Measurements from ENCODE around the gene GOT2.
"Not testable (repeated sequence)": the region's sequence is repeated elsewhere in the genome, so short reads cannot be mapped to it uniquely, and the experiment has no call there.

The GOT2 gene

DNA sequence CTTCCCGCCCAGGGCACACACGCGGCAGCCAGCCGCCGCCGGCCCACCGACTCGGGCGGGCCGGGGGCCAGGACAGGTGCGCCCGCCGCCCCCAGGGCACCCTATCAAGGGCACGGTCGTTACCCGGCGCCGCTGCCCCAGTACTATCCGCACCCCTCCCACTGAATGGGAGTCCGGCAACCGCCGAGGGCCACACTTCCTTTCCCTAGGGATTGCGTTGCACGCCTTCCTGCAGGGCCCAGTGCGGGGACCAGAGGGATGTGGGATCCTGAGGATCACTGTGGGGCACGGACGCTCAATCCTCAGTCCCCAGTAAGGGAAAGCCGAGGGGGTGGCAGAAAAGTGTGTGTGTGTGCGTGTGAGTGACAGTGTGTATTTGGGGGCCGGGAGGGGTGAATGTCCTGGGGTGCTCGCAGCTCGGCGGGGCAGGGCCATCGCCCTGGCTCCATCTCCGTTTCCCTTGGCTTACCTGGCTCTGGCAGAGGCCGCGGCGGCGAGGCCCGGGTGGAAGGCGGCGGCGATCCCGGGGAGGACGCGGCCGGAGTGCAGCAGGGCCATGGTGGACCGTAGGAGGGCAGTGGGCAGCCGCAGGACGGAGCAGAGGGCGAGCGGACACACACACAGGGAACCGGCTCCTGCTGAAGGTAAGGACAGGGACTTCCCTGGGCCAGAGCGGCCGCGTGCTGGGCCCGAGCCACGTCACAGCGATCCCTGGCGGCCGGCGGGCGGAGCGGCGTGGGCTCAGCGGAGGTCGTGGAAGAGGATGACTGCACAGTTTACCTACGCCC lies at the start of gene GOT2:
Gene GOT2, minus strand, starts transcription at position 646 of the 788 bp plus-strand sequence. Its CDS starts 88 bp downstream, at position 558.
- DNase-seq: peak; percentile 87
- peak; percentile 94 for ATAC-seq

DNA sequence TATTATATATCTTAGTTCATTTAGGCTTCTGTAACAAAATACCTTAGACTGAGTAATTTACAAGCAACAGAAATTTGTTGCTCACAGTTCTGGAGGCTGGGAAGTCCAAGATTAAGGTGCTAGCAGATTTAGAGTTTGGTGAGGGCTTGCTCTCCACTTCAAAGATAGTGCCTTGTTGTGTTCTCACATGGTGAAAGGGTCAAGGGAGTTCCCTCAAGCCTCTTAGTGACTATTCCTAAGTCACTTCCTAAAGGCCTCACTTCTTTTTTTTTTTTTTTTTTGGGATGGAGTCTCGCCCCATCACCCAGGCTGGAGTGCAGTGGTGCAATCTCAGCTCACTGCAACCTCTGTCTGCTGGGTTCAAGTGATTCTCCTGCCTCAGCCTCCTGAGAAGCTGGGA lies 45.2 kb upstream of the GOT2 start:
- ATAC-seq, DNase-seq: not testable (repeated sequence)

DNA sequence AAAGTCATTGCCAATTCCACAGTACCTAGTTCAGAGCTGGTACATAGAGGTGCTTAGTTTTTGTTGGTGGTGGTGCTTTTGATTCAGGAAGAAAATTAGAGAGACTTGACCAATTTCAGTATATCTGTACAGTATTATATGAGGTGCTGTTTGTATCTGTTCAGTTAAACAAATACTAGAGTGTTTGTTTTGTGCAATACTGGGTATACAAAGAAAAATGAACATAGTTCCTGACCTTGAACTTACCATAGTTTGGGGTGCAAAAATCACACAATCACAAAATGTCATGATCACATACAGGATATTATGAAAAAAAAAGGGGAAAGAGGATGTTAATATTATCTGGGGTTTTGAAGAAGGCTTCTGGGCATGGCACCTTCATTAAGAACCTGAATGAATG lies 39.8 kb upstream of the GOT2 start:
- ATAC-seq: no peak
- DNase-seq: no peak

DNA sequence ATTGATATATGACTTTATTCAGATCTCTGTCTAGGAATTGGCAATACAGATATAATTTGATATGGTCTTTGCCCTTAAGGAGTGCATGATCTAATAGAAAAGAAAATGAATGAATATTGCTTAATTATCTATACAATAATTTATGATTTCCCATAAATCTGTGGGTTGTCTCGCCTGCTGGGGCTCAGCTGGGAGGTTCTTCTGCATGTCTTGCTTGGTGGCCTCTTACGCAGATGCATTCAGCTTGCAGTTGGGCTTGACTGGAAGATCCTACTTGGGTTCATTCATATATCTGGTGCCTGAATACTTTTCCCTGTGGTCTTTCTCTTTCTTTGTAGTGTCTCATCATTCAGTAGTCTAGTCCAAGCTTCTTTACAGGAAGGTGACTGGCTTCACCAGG lies 34.0 kb upstream of the GOT2 start:
- DNase-seq (no peak), ATAC-seq (no peak)

DNA sequence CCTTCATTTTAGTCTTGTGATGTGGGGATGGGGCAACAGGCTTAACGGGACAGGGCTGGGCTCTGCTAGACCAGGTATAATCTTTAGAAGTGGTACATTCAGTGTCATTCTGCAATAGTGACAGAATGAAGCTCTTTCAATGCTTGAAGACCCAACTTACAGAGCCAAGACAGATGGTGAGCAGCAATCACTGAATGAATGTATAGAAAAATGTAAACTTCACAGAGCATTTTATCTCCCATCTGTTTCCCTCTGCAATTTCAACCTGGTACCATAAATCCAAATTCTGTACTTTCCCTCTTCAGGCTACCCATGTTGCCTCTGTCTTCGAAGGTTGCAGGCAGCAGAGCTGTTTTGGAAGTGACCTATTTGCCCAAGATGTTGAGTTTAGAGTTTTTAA lies 33.5 kb upstream of the GOT2 start:
- DNase-seq: no peak
- ATAC-seq: no peak

DNA sequence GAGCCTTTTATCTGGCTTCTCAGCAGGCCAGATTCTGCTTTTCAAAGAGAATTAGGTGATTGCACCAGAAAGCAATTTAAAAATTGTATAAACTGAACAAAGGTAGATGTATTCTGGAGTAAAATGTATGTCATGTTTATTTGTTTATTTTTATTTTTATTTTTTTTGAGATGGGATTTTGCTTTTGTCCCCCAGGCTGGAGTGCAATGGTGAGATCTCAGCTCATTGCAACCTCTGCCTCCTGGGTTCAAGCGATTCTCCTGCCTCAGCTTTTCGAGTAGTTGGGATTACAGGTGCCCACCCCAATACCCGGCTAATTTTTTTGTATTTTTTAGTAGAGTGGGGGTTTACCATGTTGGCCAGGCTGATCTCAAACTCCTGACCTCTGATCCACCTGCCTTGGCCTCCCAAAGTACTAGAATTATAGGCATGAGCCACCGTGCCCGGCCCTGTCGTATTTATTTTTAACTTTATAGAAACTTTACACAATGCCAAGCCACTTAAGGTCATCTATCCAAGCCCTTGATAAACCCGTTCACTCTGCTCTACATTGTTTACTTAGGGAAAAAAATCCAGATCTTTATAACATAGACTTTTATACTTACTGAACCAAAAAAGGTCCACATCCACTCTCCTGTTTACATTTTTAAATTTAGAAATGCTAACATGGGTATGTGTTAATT lies 22.7 kb upstream of the GOT2 start:
- ATAC-seq (no peak), DNase-seq (no peak)

DNA sequence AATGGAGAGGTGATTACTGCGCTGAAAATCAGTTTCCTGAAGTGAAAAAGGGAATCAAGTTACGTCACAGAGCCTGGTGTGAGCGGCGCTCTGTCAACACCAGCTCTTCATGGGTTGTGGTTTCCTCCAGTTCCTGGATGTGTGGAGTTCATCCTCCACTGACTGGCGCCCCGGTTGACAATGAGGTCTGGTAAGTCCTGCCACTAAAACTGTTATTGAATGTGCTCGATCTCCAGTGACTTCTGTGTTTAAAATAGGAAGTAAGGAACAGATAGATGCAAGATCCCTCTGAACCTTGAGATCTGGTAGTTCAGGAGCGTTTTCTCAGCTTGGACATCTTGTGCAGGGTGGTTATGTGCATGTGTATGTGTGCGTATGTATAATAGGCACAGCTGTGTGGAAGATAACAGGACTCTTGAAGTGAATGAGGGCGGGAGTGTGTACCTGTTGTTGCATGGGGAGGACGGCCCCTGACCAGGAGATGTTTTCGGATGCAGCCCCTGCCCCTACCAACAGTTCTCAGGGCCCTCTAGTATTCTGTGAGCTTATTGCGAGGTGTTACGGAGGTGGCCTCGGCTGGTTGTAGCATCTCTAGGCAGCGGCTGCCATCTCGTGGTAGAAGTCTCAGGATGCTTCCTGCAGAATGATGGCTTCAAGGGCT lies 22.0 kb upstream of the GOT2 start:
- ATAC-seq (peak; percentile 91), DNase-seq (peak; percentile 78)

DNA sequence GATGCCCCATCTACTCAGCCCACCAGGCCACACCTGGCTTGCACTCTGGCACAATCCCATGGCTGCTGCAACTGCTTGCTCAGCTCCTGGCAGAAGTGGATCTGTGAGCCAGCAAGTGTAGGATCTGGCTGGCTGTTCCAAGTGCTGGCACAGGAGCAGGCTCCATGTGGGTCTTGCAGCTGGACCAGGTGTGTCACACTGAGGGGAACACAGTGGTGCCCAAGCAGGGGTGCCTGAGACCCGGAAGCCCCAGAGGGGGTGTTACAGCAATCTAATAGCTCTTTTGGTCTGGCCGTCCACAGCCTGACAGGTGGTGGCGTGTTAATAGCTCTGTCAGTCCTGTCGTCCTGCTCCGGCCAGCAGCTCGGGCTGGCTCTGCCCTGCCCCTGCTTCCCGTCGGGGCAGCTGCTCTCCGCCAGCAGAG lies 19.6 kb upstream of the GOT2 start:
- no peak for ATAC-seq

DNA sequence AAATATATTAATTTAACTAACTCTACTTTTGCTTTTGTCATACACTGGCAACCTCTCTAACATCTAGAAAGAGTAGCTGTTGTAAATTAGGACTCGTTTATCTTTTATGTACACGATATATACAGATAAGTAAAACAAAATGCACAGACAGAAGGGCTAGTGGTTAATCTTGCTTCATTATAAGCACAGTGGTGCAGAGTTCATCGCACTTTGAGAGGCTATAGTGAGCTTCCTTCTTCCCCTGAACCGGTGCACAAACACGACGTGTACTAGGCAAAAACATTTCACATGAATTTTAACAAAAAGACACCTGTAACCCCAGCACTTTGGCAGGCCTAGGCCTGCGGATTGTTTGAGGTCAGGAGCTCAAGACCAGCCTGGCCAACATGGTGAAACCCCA lies 10.4 kb upstream of the GOT2 start:
- ATAC-seq (no peak), DNase-seq (no peak)

More for the DNA sequence above, 19.6 kb upstream of the GOT2 start:
- no peak for DNase-seq

DNA sequence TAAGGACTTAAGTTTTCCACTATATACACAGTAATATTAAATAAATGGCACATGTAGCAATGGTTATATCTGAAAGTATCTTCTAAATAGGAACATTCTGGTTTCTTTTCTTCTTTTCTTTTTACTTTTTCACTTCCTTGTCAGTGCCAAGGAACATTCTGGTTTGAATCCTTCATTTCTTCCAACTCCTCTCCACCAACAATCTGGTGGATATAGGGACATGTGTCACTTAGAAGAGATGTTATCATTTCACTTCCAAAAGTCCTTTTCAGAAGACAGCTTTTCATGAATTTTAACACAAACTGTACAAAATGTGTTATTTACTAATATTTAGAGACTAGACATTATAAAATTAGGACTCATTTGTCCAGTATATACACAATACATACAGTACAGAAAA lies 7.9 kb upstream of the GOT2 start:
- ATAC-seq: no peak

DNA sequence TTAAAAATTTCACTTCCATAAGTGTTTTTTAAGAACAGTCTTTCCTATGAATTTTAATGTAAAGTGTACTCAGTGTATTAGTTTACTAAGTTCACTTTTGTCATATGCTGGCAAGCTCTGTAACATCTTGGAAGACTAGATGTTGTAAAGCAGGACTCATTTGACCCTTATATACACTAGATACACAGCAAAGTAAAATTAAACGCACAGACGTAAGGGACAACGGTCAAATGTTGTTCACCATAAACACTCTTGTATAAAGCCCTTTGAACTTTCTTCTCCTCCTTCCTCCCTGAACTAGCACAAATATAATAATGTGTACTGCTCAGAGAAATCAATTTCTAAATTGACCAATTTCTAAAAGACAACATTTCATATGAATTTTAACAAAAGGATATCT lies 7.0 kb upstream of the GOT2 start:
- ATAC-seq (no peak), DNase-seq (no peak)

More for the DNA sequence above, 7.9 kb upstream of the GOT2 start:
- no peak for DNase-seq

DNA sequence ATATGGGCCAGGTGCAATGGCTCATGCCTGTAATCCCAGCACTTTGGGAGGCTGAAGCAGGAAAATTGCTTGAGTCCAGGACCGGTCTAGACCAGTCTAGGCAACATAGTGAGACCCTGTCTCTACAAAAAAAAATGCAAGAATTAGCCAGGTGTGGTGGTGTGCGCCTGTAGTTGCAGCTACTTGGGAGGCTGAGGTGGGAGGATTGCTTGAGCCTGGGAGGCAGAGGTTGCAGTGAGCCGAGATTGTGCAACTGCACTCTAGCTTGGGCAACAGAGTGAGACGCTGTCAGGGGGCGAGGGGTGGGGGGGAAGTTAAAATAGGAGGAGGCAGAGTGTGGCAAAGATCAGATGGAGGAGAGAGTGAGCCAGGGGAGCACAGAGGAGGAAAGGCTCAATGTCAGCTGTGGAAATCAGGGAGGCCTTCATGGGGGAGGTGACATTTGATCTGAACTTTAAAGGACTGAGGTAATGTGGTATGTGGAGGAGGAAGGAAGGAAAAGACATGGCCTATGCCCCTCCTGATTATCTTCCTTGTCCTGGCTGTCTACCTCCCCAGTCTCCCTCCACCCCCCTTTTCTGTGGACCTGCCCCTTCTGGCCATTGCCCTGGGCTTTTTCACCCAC lies 4.7 kb upstream of the GOT2 start:
- no peak for DNase-seq
- ATAC-seq: no peak

DNA sequence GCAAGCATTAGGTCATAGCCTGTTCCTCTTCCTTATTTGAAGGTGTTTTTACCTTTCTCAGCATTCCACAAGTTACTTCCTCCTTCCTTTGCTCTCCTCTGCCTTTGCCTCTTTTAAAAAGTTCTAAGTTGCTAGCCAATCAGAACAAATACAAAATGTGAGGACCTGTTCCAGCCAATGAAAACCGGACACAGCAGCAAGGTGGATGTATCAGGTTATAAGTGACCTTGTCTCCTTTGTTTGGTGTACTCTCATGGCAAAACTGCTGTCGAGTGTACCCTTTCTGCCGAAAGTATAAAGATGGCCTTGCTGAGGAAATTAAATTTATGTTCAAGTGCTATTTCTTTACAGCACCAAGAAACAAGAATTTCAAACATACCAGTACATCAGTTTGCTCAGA lies 2.2 kb upstream of the GOT2 start:
- not testable (repeated sequence) for ATAC-seq, DNase-seq

DNA sequence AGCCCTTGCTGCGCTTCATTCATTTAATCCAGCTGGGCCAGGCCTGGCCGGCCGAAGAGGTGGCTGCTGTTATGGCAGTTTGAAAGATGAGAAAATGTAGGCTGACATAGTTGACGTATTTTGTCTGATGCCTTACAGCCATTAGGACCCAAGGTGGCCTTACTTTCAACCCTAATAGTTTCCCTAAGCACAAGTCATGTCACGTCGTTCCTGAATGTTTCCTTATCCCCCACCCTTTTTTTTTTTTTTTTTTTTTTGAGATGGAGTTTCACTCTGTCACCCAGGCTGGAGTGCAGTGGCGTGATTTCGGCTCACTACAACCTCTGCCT lies 307 bp upstream of the GOT2 start:
- ATAC-seq (no peak), DNase-seq (no peak)

DNA sequence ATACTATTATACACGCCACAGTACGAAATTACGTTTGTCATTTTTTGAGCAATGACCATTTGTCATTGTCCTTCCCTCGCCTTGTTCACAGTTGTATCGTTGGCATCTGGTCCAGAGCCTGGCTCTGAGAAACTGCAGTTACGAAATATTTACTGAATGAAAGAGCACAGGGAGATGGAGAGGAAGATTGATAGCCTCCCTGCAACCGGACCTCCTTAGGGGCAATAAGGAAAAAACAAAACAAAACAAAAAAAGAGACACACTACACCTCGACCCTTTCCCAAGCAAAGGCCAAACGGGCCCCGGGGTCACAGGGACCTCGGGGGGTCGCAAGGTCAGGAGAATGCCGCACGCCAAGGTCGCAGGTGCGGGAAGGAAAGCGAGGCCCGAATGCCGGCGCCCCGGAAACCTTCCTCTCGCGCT lies 857 bp downstream of the GOT2 start:
- ATAC-seq (no peak), DNase-seq (no peak)

DNA sequence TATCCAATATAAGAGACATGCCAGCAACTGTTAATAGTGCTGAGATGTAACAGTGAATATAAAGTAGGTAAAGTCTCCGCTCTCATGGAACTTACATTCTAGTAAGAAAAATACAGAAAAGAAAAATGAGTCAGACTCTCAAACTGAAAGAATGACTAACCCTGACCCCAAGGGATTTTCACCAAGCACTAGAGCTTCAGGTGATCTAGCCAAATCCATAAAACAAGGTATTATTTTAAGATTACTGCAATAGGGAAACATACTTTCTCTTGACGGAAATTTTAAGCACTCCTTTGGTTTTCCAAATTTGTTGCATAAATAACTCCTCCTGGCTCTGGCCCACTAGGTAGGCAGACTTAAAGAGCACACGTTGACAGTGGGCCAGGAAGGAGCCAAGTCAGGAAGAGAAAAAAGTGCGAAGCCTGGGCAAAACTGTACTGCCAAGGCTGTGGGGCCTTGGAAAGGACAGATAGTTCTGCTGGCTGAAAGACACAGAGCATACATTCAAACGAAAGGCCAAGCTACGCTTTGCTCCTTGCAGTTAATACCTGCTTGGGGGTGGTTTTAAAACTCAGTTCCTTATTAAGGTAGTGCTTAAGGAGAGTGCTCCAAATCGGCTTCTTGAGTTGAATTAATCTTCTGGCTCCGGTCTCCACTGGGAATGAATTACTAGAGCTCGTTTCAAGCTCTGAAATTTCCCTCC lies 1.4 kb downstream of the GOT2 start:
- peak; percentile 11 for DNase-seq
- peak; percentile 69 for ATAC-seq

DNA sequence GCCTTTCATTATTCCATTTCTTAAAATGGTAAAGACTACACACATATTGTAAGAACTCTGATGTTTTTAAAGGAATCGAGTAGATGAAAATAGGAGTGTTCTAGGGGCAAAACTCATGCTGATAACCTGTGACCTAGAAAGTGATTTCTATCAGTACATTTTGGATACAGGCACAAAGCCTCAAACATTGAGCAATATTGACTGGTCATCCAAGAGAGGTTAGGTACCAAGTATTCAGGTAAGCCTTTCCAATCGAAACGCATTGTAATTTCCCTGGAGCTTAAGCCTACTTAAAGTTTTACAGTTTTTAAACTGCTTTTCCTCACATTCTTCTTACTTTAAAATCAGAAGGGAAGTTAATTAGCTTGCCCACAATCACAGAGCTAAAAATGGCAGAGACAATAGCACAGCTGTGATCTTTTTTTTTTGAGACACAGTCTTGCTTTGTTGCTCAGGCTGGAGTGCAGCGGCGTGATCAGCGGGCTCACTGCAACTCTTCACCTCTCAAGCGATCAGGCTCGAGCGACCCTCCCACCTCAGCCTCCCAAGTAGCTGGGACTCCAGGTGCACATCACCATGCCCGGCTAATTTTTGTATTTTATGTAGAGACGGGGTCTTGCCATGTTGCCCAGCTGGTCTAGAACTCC lies 3.3 kb downstream of the GOT2 start:
- no peak for DNase-seq
- ATAC-seq: no peak

DNA sequence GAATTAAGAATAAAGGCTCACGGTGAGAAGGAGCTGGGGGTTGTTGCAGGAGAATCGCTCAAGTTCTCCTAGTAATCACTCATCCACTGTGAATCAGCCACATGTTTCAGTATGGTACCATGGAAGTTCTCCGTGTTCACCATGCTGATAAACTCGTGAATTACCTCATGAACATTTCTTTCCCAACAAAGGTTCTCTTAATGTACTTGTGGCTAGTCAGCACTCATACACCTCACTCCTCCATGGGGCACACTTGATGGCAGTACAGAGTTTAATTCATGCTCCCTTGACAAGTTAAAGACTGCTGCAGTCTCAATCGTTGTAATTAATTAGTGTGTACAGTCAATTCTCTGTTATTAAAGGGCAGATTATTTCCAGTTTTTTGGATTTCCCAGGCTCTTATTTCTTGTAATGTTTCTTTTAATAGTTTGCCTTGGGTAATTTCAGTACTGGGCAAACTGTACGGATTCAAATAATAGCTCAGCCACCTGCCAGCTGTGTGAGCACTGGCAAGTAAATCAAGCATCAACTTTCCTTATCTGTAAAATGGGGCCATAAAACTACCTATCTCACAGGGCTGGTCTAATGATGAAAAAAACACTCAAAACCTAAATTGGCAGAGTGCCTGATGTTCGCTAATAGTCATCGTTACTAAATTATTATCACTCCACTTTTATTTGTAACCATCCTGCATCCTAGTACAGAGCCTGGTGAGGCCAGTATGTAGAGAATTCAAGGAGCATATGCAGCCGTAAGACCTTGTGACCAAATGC lies 6.1 kb downstream of the GOT2 start:
- no peak for DNase-seq
- ATAC-seq: no peak

DNA sequence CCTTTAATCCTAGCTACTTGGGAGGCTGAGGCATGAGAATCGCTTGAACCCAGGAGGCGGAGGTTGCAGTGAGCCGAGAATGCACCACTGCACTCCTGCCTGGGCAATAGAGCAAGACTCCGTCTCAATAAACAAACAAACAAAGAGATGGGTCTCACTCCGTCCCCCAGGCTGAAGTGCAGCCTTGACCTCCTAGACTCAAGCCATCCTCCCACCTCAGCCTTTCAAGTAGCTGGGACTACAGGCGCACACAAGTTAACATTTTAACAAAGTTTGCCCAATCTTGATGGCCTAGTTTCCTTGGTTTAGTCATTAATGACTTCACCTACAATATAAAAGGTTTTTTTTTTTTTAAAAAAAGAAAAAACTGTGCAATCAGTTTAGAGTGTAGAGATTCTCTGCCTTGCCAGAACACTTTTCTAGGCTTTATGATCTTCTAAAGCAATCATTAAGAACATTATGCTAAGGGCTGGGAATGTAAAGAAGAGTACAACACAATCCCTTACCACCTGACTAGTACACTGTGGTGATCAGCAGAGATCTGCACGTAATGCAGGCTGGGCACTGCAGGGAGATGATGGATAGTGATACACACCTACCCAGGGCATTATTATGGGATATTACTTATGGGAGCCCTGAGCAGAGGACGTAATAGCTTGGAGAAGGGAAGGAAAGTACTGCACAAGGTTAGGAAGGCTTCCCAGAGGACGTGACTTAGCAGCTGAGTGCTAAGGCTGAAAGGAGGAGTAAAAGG lies 6.9 kb downstream of the GOT2 start:
- no peak for ATAC-seq
- DNase-seq: no peak

DNA sequence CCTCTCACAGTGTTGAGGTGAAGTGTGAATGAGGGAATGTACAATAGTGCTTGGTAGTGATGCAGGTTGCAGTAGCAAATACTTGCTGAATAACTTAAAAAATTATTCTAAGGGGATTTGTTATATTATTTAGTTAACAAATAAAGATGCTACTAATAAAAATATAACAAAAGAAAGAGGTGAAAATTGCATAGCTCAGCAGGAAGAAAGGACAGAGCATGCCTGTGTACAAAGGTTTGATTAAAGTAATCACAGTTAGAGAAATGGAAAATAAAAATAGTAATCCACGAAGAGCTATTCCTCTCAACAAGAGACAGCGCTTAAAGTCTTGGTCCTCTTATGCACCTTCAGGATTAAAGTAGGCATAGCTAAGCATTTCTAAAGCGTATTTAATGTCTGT lies 11.0 kb downstream of the GOT2 start:
- ATAC-seq (no peak), DNase-seq (no peak)
